ENCODE measurements around the gene ETNK1.

DNA sequence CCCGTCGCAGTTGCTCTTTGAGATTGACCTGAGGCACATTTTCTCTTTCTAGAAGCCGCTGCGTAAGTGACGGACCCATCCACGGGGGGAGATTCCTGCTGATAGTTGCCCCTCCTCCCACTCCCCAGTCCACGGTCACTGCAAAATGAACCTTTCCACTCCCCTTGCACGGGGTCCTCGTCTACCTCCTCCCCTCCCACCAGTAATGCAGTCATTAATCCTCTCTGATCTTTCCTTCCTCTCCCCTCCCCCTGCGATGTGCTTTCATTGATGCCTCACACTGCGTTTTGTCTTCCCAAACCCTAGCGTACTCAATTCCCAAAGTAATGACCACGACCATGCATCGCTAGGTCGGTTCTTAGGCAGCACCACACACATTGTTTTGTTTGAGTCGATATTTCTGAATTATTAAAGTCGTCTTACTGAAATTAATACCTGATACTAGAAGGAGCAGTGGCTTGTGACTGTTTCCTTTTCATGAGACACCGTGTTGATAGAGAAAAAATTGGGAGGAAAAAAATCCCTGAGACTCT lies 857 bp downstream of the ETNK1 start:
- TF ChIP-seq, protein P1, sequence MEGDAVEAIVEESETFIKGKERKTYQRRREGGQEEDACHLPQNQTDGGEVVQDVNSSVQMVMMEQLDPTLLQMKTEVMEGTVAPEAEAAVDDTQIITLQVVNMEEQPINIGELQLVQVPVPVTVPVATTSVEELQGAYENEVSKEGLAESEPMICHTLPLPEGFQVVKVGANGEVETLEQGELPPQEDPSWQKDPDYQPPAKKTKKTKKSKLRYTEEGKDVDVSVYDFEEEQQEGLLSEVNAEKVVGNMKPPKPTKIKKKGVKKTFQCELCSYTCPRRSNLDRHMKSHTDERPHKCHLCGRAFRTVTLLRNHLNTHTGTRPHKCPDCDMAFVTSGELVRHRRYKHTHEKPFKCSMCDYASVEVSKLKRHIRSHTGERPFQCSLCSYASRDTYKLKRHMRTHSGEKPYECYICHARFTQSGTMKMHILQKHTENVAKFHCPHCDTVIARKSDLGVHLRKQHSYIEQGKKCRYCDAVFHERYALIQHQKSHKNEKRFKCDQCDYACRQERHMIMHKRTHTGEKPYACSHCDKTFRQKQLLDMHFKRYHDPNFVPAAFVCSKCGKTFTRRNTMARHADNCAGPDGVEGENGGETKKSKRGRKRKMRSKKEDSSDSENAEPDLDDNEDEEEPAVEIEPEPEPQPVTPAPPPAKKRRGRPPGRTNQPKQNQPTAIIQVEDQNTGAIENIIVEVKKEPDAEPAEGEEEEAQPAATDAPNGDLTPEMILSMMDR (IDR thresholded peaks at IDR 0.05; ENCODE audit: poor library complexity) = no peak
- no peak for TF ChIP-seq EZH2phosphoT487 (IDR thresholded peaks at IDR 0.05; ENCODE audit: low read depth, severe bottlenecking, unreplicated experiment)
